NCI-H524 treated with DMSO at 0.1 percent for 48 hours (cell line): ENCODE results near the gene FHIT.

Experiments
- DNase-seq: peaks from one replicate; lab custom pipeline; 2025; lab: John Stamatoyannopoulos, UW

FHIT gene

DNA sequence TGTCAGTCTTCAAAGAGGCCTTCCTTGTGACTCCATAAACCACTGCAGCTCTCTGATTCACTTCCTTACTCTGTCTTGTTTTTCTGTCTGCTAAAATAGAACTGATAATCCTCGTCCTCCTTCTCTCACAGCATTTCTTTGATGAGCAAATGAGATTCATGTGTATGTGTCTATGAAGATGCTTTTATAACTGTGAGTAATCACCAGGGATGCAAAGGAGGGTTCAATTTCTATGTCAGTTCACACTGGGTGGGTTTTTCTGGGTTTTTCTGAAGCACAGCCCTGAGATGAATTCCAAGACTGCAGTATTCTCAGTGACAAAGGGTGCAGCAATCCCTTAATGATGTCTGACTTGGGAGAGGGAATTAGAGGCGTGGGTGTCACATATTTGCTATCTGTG, 1454.8 kb downstream of the FHIT start:
- DNase-seq: no peak

DNA sequence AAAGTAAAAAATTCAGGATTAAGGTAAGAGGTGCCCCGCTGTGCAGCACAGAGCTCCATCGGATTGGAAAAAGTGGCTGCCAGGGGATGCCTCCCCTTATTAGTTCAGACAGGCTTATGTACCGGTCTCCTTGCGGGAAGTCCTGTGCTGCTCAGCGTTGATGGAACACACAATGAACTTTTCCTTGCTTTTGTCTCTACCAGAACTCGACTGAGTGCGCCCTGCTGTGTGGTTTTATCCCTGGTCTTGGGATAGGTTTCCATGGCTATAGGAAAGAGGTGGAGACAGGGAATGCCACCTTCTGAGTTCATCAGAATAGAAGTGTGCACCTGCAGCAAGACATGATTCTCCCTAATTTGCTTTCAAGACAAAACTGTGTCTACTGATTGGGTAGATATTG, 1455.5 kb downstream of the FHIT start:
- no peak for DNase-seq

DNA sequence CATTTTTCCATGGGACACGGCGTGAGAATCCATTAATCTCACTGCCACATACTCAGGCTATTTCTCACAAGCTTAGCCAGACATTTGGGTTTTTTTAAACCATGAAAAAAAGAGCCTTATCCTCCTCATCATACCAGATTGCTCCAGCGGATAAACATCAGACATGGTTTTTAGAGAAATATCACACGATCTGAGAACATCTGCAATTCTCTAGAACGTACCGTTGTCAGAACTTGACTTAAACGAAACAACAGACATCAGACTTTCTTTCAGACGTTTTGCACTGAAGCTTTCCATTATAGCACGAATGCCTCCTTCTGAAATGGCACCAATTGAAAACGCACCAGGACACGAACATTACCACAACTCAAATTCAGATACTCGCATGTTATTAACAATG, 1457.3 kb downstream of the FHIT start:
- no peak for DNase-seq

DNA sequence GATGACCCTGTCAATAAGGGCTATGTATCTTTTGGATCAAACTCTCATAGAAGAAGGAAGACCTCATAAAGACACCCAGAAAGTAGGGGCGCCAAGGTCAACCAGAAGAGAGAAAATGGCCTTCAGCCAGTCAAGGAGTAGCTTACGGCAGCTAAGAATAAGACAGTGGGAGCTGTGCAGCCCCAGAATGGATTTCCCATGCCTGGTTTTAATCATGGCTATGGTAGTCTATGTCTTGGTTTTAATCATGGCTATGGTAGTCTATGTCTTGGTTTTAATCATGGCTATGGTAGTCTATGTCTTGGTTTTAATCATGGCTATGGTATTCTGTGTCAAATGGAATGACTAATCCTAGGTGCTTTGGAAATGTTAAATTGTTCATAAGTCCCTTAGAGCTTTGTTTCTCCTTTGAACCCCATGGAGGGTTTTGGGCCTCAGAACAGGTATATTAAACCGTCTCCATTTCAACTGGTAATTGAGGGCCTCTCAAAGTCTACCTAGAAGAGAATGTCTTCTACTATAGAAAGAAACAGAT, 1459.4 kb downstream of the FHIT start:
- no peak for DNase-seq

DNA sequence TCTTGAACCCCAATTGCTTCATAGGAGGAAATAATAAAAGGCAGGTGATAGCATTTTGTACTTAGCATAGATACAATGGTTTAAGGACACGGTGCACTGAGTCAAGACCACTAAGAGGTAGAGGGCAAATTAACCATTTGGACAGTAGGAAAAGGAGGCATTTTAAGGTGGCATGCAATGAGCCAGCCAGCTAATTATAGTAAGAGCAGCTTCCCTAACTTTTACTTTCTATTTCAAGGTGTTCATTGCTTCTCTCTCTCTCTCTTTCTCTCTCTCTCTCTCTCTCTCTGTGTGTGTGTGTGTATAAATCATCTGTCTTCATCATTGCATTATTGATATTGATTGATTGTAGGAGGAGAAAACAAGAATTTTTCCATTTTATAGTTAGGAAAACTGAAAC, 1461.0 kb downstream of the FHIT start:
- DNase-seq: no peak

DNA sequence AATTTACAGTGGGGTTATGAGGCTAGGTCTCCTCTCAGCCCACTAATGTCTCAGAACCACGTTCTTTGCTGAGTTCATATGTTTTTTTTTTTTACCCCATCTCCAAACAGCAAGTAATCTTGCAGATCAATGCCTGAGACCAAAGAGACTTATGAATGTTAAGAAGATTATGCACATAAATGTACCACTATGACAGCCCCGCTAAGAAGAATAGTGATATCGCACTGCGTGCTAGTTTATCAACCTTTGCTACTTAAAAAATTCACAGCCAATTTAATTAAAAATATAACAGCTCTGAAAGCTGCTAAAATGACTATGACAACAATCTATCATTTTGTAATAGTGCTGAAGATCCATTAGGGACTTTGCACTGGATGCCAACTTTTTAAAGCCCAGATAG, 1462.5 kb downstream of the FHIT start:
- DNase-seq: no peak

DNA sequence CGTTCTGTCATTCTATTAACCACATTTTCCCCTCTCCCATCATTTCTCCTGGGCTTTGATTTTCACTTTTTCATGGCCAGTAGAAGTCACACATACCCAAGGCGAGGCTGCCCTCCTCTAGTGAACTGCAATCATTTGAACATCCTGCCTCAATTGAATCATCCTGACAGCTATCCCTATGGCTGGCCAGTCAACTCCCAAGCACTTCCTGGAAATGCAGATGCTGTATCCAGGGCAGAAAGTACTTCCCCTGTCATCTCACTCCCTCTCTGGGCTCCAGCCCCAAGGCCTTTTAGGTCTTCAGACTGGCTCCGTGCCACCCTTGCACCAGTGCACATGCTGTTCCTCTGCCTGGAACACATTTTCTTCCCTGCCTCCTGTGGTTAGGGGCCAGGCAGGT, 1463.1 kb downstream of the FHIT start:
- DNase-seq: no peak

DNA sequence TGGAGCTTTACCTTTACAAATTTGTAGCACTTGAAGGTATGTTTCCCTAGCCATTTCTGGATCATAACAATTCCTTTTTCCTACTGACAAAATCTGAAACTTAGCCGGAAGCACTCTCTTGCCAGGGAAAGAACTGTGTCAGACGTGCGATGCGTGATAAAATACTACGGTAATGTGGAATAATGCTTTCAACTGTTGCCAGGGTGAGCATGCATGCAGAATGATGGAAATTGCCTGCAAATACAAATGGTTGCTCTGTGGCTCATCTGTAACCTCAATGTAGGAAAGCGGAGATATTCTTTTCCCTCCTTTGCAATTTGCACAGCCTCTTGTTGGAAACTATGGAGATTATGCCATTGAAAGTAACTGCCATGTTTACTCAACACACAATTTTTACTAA, 1464.9 kb downstream of the FHIT start:
- DNase-seq: no peak

DNA sequence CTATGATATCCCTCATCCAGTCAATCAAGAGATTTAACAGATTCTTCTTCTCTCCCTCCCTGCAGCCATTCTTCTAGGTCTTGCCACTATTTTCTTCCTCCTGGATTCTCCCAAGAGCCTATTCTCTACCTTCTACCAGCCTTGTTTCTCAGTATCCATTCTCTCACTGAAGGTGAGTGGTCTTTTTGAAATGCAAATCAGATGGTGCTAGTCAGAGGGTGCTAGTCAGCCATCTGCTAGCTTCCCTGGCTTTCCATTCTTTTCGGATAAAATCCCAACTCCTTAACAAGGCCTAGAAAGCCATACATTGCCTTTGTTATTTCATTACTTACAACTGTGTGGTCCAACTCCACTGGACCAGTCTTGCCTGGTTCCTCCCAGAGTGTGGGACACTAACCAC, 1467.1 kb downstream of the FHIT start:
- no peak for DNase-seq

DNA sequence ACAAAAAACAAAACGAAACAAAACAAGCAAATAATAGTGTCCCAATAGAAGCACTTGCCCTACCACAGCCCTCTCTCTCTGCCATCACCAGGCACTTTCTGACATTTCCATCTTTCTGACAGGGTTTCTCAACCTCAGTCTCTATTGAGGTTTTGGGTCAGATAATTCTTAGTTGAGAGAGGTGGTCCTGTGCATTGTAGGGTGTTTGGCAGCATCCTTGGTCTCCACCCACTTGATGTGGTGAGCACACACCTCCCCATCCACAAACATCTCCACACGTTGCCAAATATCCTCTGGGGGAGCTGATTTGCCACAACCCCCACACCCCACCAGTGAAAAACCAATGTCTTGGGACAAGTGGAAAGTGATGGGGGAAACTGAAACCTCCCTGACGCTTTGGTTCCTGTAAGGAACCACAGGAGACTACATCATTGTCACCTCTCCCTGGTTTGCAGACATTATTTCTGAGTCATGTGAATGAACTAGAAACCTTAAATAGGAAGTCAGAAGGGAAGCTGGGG, 1467.7 kb downstream of the FHIT start:
- no peak for DNase-seq

DNA sequence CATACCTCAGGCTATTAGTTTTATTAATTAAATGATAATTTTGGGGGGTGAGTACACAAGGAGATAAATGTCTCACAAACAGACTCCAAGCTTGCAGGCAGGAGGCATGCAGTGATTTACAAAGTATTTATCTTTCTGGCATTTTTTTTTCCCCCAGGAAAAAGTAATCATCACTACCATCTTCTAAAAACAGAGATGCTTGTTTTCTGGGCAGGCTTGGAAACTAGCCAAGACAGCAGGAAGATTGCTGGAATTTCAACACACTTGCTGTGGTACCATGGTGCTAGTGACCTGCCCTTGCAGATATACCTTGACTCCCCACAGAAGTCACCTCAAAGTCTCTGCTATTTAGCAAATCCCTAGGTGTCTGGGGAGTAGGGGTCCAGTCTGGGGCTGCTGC, 1468.6 kb downstream of the FHIT start:
- no peak for DNase-seq

DNA sequence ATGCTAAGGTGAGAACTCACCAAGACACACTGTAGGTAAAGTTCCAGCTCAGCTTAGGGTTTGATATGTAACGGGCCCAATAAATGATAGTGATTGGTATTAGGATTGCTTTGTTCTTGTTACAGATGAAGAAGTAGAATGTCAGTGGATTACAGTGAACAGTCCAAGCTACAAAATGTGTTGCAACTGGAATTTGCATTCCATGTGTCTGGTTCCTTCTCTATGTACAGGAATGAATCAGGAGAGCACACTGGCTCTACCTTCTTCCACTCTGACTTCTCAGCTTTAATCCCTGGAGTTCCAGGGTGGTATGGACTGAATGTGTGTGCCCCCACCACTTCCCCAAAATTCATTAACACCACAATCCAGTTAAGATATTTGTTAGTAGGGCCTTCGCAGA, 1471.0 kb downstream of the FHIT start:
- DNase-seq: no peak

DNA sequence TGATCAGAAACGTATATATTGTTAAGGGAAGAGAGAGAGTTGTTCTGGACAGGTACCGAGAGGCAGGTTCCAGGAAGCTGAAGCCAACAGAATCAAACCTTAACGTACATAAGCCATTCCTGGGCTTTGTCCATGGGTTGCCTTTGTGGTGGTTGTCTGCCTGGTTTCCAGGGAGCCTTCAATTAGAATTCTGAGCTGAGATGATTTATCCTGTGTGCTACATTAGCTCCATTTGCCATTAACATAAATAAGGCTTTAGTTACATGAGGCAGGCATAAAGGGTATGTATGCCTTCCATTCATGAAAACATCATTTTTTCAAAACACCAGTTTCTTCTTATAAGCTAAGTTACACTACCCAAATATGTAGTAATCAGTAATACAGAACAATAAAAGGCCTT, 1472.0 kb downstream of the FHIT start:
- DNase-seq: no peak

DNA sequence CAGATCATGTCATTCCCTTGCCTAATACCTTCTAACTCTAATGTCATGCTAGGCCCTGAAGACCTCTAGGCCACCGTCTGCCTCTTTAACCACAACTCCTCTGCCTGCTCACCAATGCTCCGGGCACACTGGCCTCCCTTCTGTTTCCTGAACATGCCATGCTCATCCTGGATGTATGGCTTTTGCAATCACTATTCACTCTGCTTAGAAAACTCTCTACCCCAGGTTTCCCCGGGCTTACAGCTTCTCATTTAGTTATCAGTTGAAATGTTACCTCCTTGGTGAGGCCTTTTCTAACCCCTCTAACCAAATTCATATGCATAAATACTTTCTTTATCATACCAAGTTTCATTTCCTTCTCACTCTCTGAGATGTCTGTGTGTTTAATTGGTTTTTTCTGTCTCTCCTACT, 1473.6 kb downstream of the FHIT start:
- no peak for DNase-seq

DNA sequence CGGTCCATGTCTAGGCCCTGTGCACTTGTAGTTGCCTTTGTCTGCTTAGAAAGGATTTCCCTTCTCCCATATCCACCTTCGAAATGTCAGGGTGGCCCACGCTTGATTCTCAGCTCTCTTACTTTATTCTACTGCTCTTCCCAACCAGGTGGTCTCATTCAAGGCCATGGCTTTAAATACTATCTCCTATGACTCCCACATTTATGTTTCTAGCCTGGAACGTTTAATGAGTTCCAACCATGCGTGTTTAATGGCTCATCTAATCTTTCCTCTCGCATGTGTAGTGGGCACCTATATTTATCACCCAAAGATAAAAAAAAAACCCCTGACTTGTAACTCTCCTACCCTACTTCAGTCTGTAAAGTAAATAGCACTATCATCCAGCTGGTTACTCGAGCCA, 1474.2 kb downstream of the FHIT start:
- DNase-seq: no peak

DNA sequence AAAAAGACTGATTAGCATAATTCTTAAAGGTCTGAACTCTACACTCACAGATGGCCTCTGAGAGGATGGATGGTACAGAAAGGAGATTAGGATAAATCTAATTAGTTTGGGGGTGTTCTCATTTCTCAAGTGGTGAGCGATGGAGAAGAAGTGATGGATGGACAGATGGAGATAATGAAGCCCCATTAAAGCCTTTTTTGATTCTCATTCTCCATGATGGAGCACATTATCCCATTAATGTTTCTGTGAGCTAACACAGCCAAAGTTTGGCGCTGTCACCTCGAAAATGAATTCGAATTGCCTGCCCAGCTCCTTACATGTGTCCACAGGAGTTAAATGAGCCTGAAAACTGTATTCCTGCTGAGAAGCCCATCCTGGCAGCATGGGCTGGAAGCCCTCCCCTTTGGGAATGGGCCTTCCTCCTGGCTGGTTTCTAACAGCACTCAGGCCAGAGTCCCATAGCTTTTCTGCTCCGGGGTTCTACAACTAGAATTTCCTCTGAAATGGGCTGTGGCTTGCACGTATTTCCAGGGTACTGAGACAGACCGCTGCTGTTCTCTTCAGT, 1475.4 kb downstream of the FHIT start:
- DNase-seq: peak; percentile 97

DNA sequence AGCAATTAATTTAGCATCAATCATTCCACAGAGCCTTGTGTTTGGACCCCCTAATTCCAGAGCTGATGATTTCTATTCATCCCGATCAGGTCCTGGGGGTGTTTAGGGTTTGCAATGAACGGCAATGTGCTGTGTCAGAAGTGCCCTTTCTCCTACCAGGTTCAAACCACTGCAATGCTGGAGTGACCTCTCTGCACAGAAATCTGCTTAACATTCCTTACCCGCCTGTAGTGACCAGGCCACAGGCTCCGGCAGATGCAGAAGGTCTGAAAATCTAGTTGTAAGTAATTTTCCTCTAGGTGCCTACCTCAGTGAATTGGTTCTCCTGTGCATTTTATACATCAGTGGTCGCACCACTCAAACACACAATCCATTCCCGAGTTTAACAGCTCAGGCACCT, 1476.1 kb downstream of the FHIT start:
- no peak for DNase-seq

DNA sequence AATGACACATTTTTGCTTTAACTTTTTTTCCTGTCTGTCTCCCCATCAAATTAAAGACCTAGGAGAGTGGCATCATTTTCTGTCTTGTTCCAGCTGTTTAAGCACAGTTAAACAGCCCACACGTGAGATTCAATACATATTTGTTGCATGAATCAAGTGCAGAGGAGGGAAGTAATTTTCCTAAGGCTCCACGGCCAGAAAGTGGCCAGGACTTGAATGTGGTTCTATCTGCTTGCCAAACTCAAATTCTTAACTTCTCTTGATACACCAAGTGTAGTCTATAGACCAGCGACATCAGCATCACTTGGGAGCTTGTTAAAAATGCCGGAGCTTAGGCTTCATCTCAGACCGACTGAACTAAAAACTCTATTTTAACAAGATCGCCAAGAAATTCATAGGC, 1476.6 kb downstream of the FHIT start:
- no peak for DNase-seq

DNA sequence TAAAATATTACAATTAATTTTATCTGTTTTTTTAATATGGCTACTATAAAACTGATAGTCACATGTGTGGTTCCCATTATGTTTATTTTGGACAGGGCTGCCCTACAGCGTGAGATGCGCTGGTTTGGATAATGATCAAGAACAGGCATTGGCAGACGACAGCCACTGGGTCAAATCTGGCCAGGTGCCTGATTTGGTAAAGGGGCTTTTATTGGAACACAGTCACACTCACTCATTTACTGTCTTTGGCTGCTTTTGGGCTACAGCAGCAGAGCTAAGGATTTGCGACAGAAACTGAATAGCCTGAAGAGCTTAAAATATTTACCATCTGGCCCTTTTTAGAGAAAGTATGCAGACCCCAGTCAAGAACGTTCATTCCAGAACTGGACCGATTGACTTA, 1477.3 kb downstream of the FHIT start:
- peak; percentile 80 for DNase-seq

DNA sequence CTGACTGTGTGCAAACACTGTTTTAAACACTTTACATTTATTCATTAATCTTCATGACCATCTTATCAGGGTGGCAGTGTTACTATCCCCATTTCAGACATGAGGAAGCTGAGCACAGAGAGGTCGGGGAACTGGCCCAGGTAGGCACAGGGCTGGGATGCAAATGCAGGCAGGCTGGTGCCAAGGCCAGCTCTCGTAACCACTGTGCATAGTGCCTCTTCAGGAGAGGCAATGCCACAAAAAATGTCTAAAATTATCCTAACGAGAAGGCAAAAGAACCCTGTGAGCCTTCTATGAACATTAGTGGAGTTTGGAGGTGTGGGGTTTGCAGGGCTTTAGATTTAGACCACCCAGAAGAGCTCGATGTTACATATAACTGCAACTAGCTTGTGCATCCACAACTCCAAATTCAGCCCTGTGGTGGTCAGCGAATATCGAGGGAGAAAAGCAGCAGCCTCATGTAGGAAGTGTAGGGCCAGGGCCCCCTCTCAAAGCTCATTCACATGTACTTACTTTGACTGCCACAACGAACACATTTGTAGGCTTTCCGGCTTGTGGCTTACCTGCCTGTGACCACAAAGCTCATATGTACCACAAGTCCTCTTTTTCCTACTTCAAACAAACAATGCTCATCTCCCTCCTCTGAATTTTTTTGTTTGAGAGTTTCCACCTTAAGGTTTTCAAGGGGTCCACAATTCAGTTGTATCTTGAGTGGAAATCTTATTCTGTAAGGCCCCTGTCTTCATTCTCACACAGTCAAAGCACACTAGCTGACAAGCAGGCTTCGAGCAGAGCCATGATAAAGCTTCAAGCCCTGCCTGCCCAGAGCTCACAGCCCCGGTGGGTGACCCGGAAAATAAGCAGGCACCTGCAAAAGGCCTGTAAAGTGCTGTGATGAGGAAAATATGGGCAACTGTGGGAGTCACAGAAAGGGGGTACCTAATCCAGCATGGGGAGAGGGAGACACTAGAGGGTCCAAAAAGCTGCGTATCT, 1478.5 kb downstream of the FHIT start:
- DNase-seq: no peak

DNA sequence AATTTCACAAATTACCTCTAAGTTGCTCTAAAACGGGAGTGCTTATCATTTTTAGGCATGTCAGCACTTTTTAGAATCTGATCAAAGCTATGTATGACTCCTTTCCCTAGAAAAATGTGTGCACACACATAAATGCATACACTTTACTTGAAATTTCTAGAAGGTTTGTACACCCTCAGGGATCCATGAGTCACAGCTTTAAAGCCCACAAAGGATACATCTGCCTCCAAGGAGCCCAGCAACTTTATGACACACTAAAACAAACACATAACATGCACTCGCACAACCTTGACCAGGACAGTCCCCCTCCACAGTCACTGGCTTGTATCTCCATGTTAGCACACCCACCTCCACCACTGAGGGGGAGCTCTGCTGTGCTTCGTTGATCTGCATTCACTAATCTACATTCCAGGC, 1479.5 kb downstream of the FHIT start:
- DNase-seq: no peak

DNA sequence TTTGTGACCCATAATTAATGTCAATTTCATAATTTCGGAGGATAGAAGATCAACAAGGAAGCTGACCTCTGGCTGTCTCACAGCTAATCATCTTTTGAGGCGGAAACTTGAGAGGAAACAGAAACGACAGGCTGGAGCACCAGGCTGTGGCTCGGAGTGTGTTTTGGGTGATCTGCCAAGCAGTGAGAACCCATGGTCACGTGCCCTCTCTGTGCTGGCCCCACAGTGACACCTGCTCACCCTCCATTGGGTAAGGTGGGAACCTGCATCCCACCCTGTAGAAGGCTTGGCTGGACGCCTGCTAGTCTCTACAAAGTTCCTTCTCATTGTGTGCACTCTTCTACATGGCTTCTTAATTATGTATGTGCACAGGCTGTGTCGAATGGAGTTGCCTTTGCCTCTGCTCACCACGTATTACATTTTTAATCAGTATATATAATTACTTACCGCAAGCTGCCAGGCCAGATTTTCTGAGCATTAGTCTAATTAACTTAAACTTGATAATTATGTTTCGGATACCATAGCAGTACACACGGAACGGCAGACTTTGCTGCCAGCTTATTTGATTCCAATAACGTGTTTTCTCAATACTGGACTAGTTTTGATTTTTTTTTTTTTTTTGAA, 1482.0 kb downstream of the FHIT start:
- peak; percentile 84 for DNase-seq
